OCI-LY3 (cell line): ENCODE results near the gene RABL6.
A peak's percentile ranks its signal among the peaks of the same experiment; 100 is the strongest.
"Not testable (repeated sequence)": the region's sequence is repeated elsewhere in the genome, so short reads cannot be mapped to it uniquely, and the experiment has no call there.

Source experiments
- CTCF ChIP-seq: fragments of 200-600, 300-600 bp; sonication (generic); IDR thresholded peaks from 2 replicates; pipeline ENCODE4 v1.5.1; 2014; ENCODE audit warnings: antibody characterized with exemption, low read length, low read depth
- EZH2phosphoT487 ChIP-seq: fragments of 200-600 bp; shearing (Covaris generic); IDR thresholded peaks from 2 replicates; pipeline ENCODE4 v1.6.1; 2018; ENCODE audit warnings: antibody characterized with exemption, mixed run types, low read depth

GRCh38 chr9:136760834-136761544 lies 46.8 kb upstream of the RABL6 start:
- not testable (repeated sequence) for TF ChIP-seq EZH2phosphoT487
- TF ChIP-seq CTCF: peak; percentile 62
